Activated effector memory CD4-positive, alpha-beta T cell treated with Interleukin-2 at 50 U/mL for 16 hours (primary cell): ENCODE measurements around the gene HNF1A.
A peak's percentile ranks its signal among the peaks of the same experiment; 100 is the strongest.
"Not testable (repeated sequence)": the region's sequence is repeated elsewhere in the genome, so short reads cannot be mapped to it uniquely, and the experiment has no call there.

Source experiments
- DNase-seq: peaks from one replicate; pipeline ENCODE4 v3.0.0-alpha.2; 2020

The HNF1A gene

GRCh38 chr12:121015825-121016766 is 37.8 kb downstream of the HNF1A start, which contains the start of gene C12orf43:
Gene C12orf43, minus strand, starts transcription at chr12:121016487. Its CDS starts 13 bp downstream, at chr12:121016474.
- peak; percentile 82 for DNase-seq

- no peak for DNase-seq
These were observed 39.7 kb downstream of the HNF1A start for GRCh38 chr12:121017966-121018491.

GRCh38 chr12:121018860-121019617 is 40.7 kb downstream of the HNF1A start:
- no peak for DNase-seq

GRCh38 chr12:121021754-121022153 is 43.4 kb downstream of the HNF1A start:
- no peak for DNase-seq

GRCh38 chr12:121022713-121023112 is 44.4 kb downstream of the HNF1A start:
- no peak for DNase-seq

GRCh38 chr12:121023799-121024198 is 45.5 kb downstream of the HNF1A start:
- no peak for DNase-seq

- no peak for DNase-seq
These were observed 47.3 kb downstream of the HNF1A start for GRCh38 chr12:121025442-121026226.

- no peak for DNase-seq
These were observed 48.1 kb downstream of the HNF1A start for GRCh38 chr12:121026274-121027045.

- DNase-seq = no peak
These were observed 52.4 kb downstream of the HNF1A start for GRCh38 chr12:121030576-121031212.

- DNase-seq = peak; percentile 52
These were observed 55.4 kb downstream of the HNF1A start for GRCh38 chr12:121033625-121034349.

- no peak for DNase-seq
These were observed 56.4 kb downstream of the HNF1A start for GRCh38 chr12:121034616-121035305.

GRCh38 chr12:121036810-121037326 is 58.5 kb downstream of the HNF1A start:
- DNase-seq = no peak

GRCh38 chr12:121038861-121039668 is 60.7 kb downstream of the HNF1A start, which contains the start of gene OASL:
Gene OASL, minus strand, starts transcription at chr12:121039246. Its CDS starts 275 bp downstream, at chr12:121038971.
- DNase-seq = peak; percentile 55

GRCh38 chr12:121043067-121043466 is 64.7 kb downstream of the HNF1A start:
- no peak for DNase-seq

GRCh38 chr12:121047400-121047799 is 69.1 kb downstream of the HNF1A start:
- not testable (repeated sequence) for DNase-seq

GRCh38 chr12:121048442-121048841 is 70.1 kb downstream of the HNF1A start:
- DNase-seq = no peak

- no peak for DNase-seq
These were observed 72.4 kb downstream of the HNF1A start for GRCh38 chr12:121050725-121051124.
